ENCODE data around the gene COLEC11. TPM values are rescaled to one million over a fixed set of nuclear protein-coding genes. Genes with fewer than 3 reads are reported as not detected.
"Not testable (repeated sequence)": the region's sequence is repeated elsewhere in the genome, so short reads cannot be mapped to it uniquely, and the experiment has no call there.

Gene COLEC11
- total RNA-seq, 4 donors from 2014 or later, result 0.66 to 6.7 (median 1.6) TPM; not detected in 1

DNA sequence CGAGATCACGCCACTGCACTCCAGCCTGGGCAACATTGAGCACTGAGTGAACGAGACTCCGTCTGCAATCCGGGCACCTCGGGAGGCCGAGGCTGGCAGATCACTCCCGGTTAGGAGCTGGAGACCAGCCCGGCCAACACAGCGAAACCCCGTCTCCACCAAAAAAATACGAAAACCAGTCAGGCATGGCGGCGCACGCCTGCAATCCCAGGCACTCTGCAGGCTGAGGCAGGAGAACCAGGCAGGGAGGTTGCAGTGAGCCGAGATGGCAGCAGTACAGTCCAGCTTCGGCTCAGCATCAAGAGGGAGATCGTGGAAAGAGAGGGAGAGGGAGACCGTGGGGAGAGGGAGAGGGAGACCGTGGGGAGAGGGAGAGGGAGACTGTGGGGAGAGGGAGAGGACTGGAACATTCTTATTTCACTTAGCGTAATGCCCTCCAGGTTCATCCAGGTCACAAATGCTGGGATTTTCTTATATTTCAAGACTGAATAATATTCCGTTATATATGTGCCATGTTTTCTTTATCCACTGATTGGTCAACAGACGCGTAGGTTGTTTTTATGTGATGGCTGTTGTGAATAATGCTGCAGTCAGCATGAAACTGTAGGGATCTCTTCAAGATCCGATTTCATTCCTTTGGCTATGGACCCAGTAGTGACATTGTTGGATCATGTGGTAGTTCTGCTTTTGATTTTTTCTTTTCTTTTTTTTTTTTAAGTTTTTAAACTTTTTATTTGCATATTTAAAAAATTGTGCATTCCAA lies 21.7 kb downstream of the COLEC11 start:
- not testable (repeated sequence) for H3K27me3 ChIP-seq; H3K27ac ChIP-seq; H3K4me3 ChIP-seq; H3K4me1 ChIP-seq; H3K36me3 ChIP-seq; DNase-seq (ENCODE audit: low spot score in 2 of 2)
- WGBS, 2 donors, result 94% methylated on average over 25 of the region's 25 CpGs
- peaks cover 0 to 24% (median 0%) of the 10 kb centered on the region in 4 donors for H3K9me3 ChIP-seq

GRCh38 chr2:3617198-3617890 lies 22.4 kb downstream of the COLEC11 start:
- Histone ChIP-seq H3K4me1 (no peaks in the 10 kb centered on the region), H3K9me3 (peaks cover 0 to 24% (median 0%) of the 10 kb centered on the region in 4 donors), H3K36me3 (no peaks in the 10 kb centered on the region), H3K27ac (no peak overlapping the region), H3K27me3 (no peaks in the 10 kb centered on the region), H3K4me3 (no peak overlapping the region)
- 95 to 96% methylated on average over 21 of the region's 21 CpGs for WGBS, 2 donors
- TF ChIP-seq, protein P1, sequence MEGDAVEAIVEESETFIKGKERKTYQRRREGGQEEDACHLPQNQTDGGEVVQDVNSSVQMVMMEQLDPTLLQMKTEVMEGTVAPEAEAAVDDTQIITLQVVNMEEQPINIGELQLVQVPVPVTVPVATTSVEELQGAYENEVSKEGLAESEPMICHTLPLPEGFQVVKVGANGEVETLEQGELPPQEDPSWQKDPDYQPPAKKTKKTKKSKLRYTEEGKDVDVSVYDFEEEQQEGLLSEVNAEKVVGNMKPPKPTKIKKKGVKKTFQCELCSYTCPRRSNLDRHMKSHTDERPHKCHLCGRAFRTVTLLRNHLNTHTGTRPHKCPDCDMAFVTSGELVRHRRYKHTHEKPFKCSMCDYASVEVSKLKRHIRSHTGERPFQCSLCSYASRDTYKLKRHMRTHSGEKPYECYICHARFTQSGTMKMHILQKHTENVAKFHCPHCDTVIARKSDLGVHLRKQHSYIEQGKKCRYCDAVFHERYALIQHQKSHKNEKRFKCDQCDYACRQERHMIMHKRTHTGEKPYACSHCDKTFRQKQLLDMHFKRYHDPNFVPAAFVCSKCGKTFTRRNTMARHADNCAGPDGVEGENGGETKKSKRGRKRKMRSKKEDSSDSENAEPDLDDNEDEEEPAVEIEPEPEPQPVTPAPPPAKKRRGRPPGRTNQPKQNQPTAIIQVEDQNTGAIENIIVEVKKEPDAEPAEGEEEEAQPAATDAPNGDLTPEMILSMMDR (IDR thresholded peaks at IDR 0.05), result no peak
- TF ChIP-seq EP300 (IDR thresholded peaks at IDR 0.05), result no peak
- TF ChIP-seq POLR2A (IDR thresholded peaks at IDR 0.05), result no peak
- no peak for DNase-seq (ENCODE audit: low spot score in 2 of 2)

DNA sequence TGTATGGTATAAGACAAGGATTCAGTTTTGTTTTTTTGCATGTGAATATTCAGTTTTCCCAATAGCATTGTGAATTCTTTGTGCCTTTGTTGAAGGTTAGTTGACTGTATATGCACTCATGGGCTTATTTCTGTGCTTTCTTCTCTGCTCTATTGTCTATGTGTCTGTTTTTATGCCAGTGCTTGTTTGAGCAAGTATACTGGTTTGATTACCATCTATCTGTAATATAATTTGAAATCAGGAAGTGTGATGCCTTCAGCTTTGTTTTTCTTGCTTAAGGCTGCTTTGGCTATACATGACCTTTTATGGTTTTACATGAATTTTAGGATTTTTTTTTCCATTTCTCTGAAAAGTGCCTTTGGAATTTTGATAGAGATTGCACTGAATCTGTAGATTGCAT lies 23.5 kb downstream of the COLEC11 start:
- no peak for DNase-seq (ENCODE audit: low spot score in 2 of 2)
- no peaks in the 10 kb centered on the region for H3K27me3 ChIP-seq
- TF ChIP-seq, protein P1 (IDR thresholded peaks at IDR 0.05), result no peak
- TF ChIP-seq POLR2A (IDR thresholded peaks at IDR 0.05) (no peak), EP300 (IDR thresholded peaks at IDR 0.05) (no peak)
- no peak overlapping the region for H3K27ac ChIP-seq
- peaks cover 0 to 32% (median 0%) of the 10 kb centered on the region in 4 donors for H3K9me3 ChIP-seq
- H3K4me3 ChIP-seq, result no peak overlapping the region
- H3K36me3 ChIP-seq, result no peaks in the 10 kb centered on the region
- H3K4me1 ChIP-seq, result no peaks in the 10 kb centered on the region

DNA sequence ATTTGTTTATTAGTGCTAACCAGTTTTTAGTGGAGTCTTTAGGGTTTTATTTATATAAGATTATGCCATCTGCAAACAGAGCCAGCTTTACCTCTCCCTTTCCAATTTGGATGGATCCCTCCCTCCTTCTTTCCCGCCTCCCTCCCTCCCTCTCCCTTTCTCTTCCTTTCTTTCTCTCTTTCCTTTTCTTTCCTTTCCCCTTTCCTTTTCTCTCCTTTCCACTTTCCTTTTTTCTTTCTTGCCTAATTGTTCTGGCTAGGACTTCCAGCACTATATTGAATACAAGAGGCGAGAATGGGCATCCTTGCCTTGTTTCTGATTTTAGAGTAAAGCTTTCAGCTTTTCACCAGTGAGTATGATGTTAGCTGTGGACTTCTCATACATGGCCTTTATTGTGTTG lies 24.1 kb downstream of the COLEC11 start:
- Histone ChIP-seq H3K36me3 (no peaks in the 10 kb centered on the region), H3K27me3 (no peaks in the 10 kb centered on the region), H3K9me3 (peaks cover 0 to 32% (median 0%) of the 10 kb centered on the region in 4 donors), H3K27ac (no peak overlapping the region), H3K4me3 (no peak overlapping the region), H3K4me1 (no peaks in the 10 kb centered on the region)
- 94 to 95% methylated on average over 2 of the region's 2 CpGs for WGBS, 2 donors
- no peak for DNase-seq (ENCODE audit: low spot score in 2 of 2)
- no peak for TF ChIP-seq POLR2A (IDR thresholded peaks at IDR 0.05)
- no peak for TF ChIP-seq EP300 (IDR thresholded peaks at IDR 0.05)
- TF ChIP-seq, protein P1 (IDR thresholded peaks at IDR 0.05), result no peak

DNA sequence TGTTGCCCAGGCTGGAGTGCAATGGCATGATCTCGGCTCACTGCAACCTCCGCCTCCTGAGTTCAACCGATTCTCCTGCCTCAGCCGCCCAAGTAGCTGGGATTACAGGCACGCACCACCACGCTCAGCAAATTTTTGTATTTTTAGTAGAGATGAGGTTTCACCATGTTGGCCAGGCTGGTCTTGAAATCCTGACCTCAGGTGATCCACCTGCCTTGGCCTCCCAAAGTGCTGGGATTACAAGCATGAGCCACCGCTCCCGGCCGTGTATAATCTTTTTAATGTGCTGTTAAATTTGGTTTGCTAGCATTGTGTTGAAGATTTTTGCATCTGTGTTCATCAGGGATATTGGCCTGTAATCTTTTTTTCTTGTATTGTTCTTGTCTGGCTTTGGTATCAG lies 24.7 kb downstream of the COLEC11 start:
- H3K36me3 ChIP-seq; DNase-seq (ENCODE audit: low spot score in 2 of 2): not testable (repeated sequence)

DNA sequence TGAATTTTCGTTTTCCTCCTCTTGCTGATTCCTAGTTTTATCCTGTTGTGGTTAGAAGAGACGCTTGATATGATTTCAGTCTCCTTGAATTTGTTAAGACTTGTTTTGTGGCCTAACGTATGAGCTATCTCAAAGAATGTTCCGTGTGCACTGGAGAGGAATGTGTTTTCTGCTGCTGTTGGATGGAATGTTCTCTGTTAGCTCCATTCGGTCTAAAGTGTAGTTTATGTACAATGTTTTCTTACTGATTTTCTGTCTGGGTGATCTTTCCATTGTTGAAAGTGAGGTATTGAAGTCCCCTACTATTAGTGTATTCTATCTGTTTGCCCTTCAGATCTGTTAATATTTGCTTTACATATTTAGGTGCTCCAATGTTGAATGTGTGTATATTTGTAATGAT lies 25.9 kb downstream of the COLEC11 start:
- TF ChIP-seq EP300 (IDR thresholded peaks at IDR 0.05), result no peak
- TF ChIP-seq POLR2A (IDR thresholded peaks at IDR 0.05), result no peak
- TF ChIP-seq, protein P1 (IDR thresholded peaks at IDR 0.05), result no peak
- Histone ChIP-seq H3K36me3 (no peaks in the 10 kb centered on the region), H3K27ac (no peak overlapping the region)

More for the DNA sequence above, 24.7 kb downstream of the COLEC11 start:
- WGBS, 2 donors, result 93 to 96% methylated on average over 9 of the region's 9 CpGs
- H3K9me3 ChIP-seq, result peaks cover 0 to 30% (median 0%) of the 10 kb centered on the region in 4 donors
- not testable (repeated sequence) for H3K27me3 ChIP-seq, H3K27ac ChIP-seq, H3K4me1 ChIP-seq, H3K4me3 ChIP-seq

More for the DNA sequence above, 25.9 kb downstream of the COLEC11 start:
- no peaks in the 10 kb centered on the region for H3K4me1 ChIP-seq
- no peak for DNase-seq (ENCODE audit: low spot score in 2 of 2)
- 81 to 82% methylated on average over 5 of the region's 5 CpGs for WGBS, 2 donors
- no peak overlapping the region for H3K4me3 ChIP-seq
- H3K27me3 ChIP-seq, result no peaks in the 10 kb centered on the region
- peaks cover 0 to 20% (median 0%) of the 10 kb centered on the region in 4 donors for H3K9me3 ChIP-seq
